GM20000 (cell line): ENCODE measurements around the gene SCYGR4.

ENCODE experiments used
- DNase-seq: peaks from one replicate; pipeline ENCODE4 v3.0.0; 2012; ENCODE audit warnings: low spot score
- CTCF ChIP-seq: IDR thresholded peaks from 2 replicates; pipeline ENCODE4 v1.5.1; 2012; ENCODE audit warnings: mild to moderate bottlenecking, control low read depth; ENCODE audit errors: extremely low read depth, missing control alignments

SCYGR4 gene

GRCh38 chr2:227614740-227615139 lies 2.6 kb upstream of the SCYGR4 start, which contains the start of gene SCYGR3:
Gene SCYGR3 (minus strand): TSS chr2:227614840. CDS start chr2:227614840, 0 bp downstream.
- peak; percentile 23 for DNase-seq
- TF ChIP-seq CTCF, result no peak

GRCh38 chr2:227615181-227615580 lies 2.1 kb upstream of the SCYGR4 start:
- DNase-seq, result no peak
- no peak for TF ChIP-seq CTCF

- peak; percentile 21 for DNase-seq
Observed at GRCh38 chr2:227615906-227616305, 1.4 kb upstream of the SCYGR4 start.

GRCh38 chr2:227616631-227617030 lies 667 bp upstream of the SCYGR4 start:
- TF ChIP-seq CTCF, result no peak

More at GRCh38 chr2:227615906-227616305, 1.4 kb upstream of the SCYGR4 start:
- TF ChIP-seq CTCF, result no peak

GRCh38 chr2:227623226-227623625 lies 5.9 kb downstream of the SCYGR4 start:
- DNase-seq, result no peak
- TF ChIP-seq CTCF, result no peak

More at GRCh38 chr2:227616631-227617030, 667 bp upstream of the SCYGR4 start:
- DNase-seq, result no peak

- no peak for TF ChIP-seq CTCF
- DNase-seq, result no peak
Observed at GRCh38 chr2:227625420-227625819, 8.1 kb downstream of the SCYGR4 start.

GRCh38 chr2:227626580-227627151 lies 9.4 kb downstream of the SCYGR4 start:
- TF ChIP-seq CTCF, result no peak
- DNase-seq, result no peak
